CD14-positive monocyte (primary cell): Measurements from ENCODE around the gene TCF4. TPM values are rescaled to one million over a fixed set of nuclear protein-coding genes. Genes with fewer than 3 reads are reported as not detected.

Experiments
- DNase-seq, 3 donors: peaks; one replicate each; pipeline ENCODE4 v3.0.0-alpha.2; 2011 to 2022
- H2AFZ ChIP-seq: 2 replicates; pipeline ENCODE4 v1.6.0; 2012; ENCODE audit warnings: mild to moderate bottlenecking, low read depth, low read length, inconsistent platforms; ENCODE audit not compliant: insufficient read depth, poor library complexity, severe bottlenecking
- H3K27ac ChIP-seq, 2 donors: 1 replicate in 1 of 2; 2 replicates in 1 of 2; pipeline ENCODE4 v1.5.1; 2012 to 2013; ENCODE audit warnings: low read length in 2 of 2, control low read depth in 1 of 2, inconsistent platforms in 1 of 2, low read depth in 1 of 2, mild to moderate bottlenecking in 1 of 2
- H3K27me3 ChIP-seq, 2 donors: one replicate each; pipeline versions ENCODE4 v1.6.0 to v1.6.1; 2011 to 2013; ENCODE audit warnings: low read length in 2 of 2; ENCODE audit not compliant: control insufficient read depth in 2 of 2, insufficient read depth in 2 of 2
- H3K36me3 ChIP-seq, 2 donors: replicated peaks in 1 of 2; 1 replicate in 1 of 2; 2 replicates in 1 of 2; pipeline versions ENCODE4 v1.5.1 to v1.6.1; 2012 to 2013; ENCODE audit warnings: low read length in 2 of 2, control low read depth in 1 of 2, inconsistent platforms in 1 of 2, mild to moderate bottlenecking in 1 of 2; ENCODE audit not compliant: insufficient read depth in 2 of 2, control insufficient read depth in 1 of 2
- H3K4me1 ChIP-seq, 2 donors: 1 replicate in 1 of 2; 2 replicates in 1 of 2; pipeline versions ENCODE4 v1.5.1 to v1.6.1; 2012 to 2013; ENCODE audit warnings: low read length in 2 of 2, control low read depth in 1 of 2, inconsistent platforms in 1 of 2, mild to moderate bottlenecking in 1 of 2, moderate library complexity in 1 of 2; ENCODE audit not compliant: insufficient read depth in 2 of 2, control insufficient read depth in 1 of 2
- H3K4me2 ChIP-seq: replicated peaks from 2 replicates; pipeline ENCODE3; 2012; ENCODE audit warnings: low read length, moderate library complexity, mild to moderate bottlenecking; ENCODE audit not compliant: poor library complexity, severe bottlenecking; ENCODE audit errors: extremely low read depth
- H3K4me3 ChIP-seq, 3 experiments: fragments of 200-600 bp in 1 of 3; sonication (generic) in 1 of 3; replicated peaks in 1 of 3; 1 replicate in 2 of 3; 2 replicates in 1 of 3; pipeline ENCODE4 v1.5.1; 2011 to 2013; ENCODE audit warnings: low read length in 3 of 3, mild to moderate bottlenecking in 3 of 3, control low read depth in 2 of 3, low read depth in 2 of 3, inconsistent platforms in 1 of 3, moderate library complexity in 1 of 3
- H3K79me2 ChIP-seq: 2 replicates; pipeline ENCODE4 v1.6.0; 2012; ENCODE audit warnings: mild to moderate bottlenecking, control low read depth, inconsistent platforms, low read length, moderate library complexity; ENCODE audit not compliant: insufficient read depth
- H3K9ac ChIP-seq: 2 replicates; pipeline ENCODE4 v1.6.0; 2017; ENCODE audit warnings: low read length, mild to moderate bottlenecking; ENCODE audit not compliant: insufficient read depth, poor library complexity, severe bottlenecking
- H3K9me3 ChIP-seq, 2 donors: replicated peaks in 1 of 2; 1 replicate in 1 of 2; 2 replicates in 1 of 2; pipeline versions ENCODE4 v1.5.1 to v1.6.1; 2012 to 2013; ENCODE audit warnings: low read length in 2 of 2, control low read depth in 1 of 2; ENCODE audit not compliant: control insufficient read depth in 1 of 2, insufficient read depth in 1 of 2
- H4K20me1 ChIP-seq: 2 replicates; pipeline ENCODE4 v1.6.0; 2012; ENCODE audit warnings: mild to moderate bottlenecking, low read length, control low read depth, moderate library complexity; ENCODE audit not compliant: insufficient read depth
- H3K27ac Mint-ChIP-seq, 7 donors: one replicate each; pipeline ENCODE4 v1.8.0; 2020; ENCODE audit warnings: mild to moderate bottlenecking in 7 of 7, mixed read lengths in 7 of 7, moderate library complexity in 6 of 7, inconsistent platforms in 2 of 7
- H3K27me3 Mint-ChIP-seq, 3 donors: one replicate each; pipeline ENCODE4 v1.8.0; 2021 to 2022; ENCODE audit warnings: low read depth in 3 of 3, mild to moderate bottlenecking in 3 of 3, mixed read lengths in 3 of 3, moderate library complexity in 3 of 3, inconsistent platforms in 1 of 3
- H3K36me3 Mint-ChIP-seq, 2 donors: one replicate each; pipeline ENCODE4 v1.8.0; 2020; ENCODE audit warnings: mixed read lengths in 2 of 2, inconsistent platforms in 1 of 2, mild to moderate bottlenecking in 1 of 2
- H3K4me1 Mint-ChIP-seq: one replicate; pipeline ENCODE4 v1.8.0; 2020; ENCODE audit warnings: mild to moderate bottlenecking, mixed read lengths
- H3K4me3 Mint-ChIP-seq, 2 donors: one replicate each; pipeline ENCODE4 v1.8.0; 2020; ENCODE audit warnings: mild to moderate bottlenecking in 2 of 2, mixed read lengths in 2 of 2, moderate library complexity in 1 of 2
- H3K9me3 Mint-ChIP-seq, 7 donors: one replicate each; pipeline ENCODE4 v1.8.0; 2020 to 2022; ENCODE audit warnings: mixed read lengths in 7 of 7, mild to moderate bottlenecking in 6 of 7, moderate library complexity in 6 of 7, inconsistent platforms in 2 of 7
- CTCF ChIP-seq: fragments of 200-600 bp; IDR thresholded peaks from one replicate; pipeline ENCODE4 v1.8.0; 2022; ENCODE audit warnings: antibody characterized with exemption, mild to moderate bottlenecking
- WGBS: methylation state at CpG from one replicate; pipeline ENCODE4 v1.1.5; 2013; ENCODE audit warnings: missing lambda C conversion rate; ENCODE audit not compliant: insufficient coverage; 5-methylcytosine and 5-hydroxymethylcytosine counted together
- intact Hi-C, 2 donors: fragments of 100-400 bp; cut with micrococcal nuclease; formaldehyde crosslinking; loops; one replicate each; pipeline versions ENCODE4 v1.15.0 to v1.15.1; 2023
- polyA plus RNA-seq, 3 donors: library from polyadenylated mRNA; depleted of rRNA in 1 of 3; unstranded in 2 of 3; stranded (reverse) in 1 of 3; fragments of 300-500 nt in 2 of 3; fragments of >200 nt in 1 of 3; fragmentation: Illumina TruSeq in 2 of 3; gene quantifications; 1 replicate in 2 of 3; 2 replicates in 1 of 3; pipeline ENCODE4 v1.2.3, GENCODE V29; 2012 to 2021

TCF4 gene
- polyA plus RNA-seq, 3 donors = 5.9 to 12.9 (median 10.7) TPM

GRCh38 chr18:55319459-55320193, 268.4 kb downstream of the TCF4 start:
- no peaks in the 10 kb centered on the region for H4K20me1 ChIP-seq
- no peaks in the 10 kb centered on the region for H3K36me3 ChIP-seq
- peaks cover 9% of the 10 kb centered on the region for H3K79me2 ChIP-seq
- H3K27me3 Mint-ChIP-seq = peaks cover 0 to 2% (median 0%) of the 10 kb centered on the region in 3 donors
- H3K4me2 ChIP-seq = peak overlapping the region; percentile 93
- intact Hi-C loops = loop anchor here in 1 of 2 donors (10.0 kb wide), 1 partner anchor 1335 kb away; the partner anchor contains the start of gene WDR7
- peak overlapping the region in 1 of 7 donors; percentile 22 for H3K27ac Mint-ChIP-seq
- no peak for DNase-seq
- no CpG with 5 or more reads among the region's 6 CpGs for WGBS
- H2AFZ ChIP-seq = no peak overlapping the region
- H3K9ac ChIP-seq = no peak overlapping the region
- no peaks in the 10 kb centered on the region for H3K27me3 ChIP-seq
- H3K4me3 Mint-ChIP-seq = no peak overlapping the region
- no peaks in the 10 kb centered on the region for H3K36me3 Mint-ChIP-seq
- H3K9me3 ChIP-seq = no peaks in the 10 kb centered on the region
- no peak for TF ChIP-seq CTCF
- peaks cover 40% of the 10 kb centered on the region for H3K4me1 Mint-ChIP-seq
- H3K9me3 Mint-ChIP-seq = no peaks in the 10 kb centered on the region
- H3K27ac ChIP-seq = no peak overlapping the region
- no peak overlapping the region for H3K4me3 ChIP-seq
- H3K4me1 ChIP-seq = peaks cover 21 to 40% of the 10 kb centered on the region in 2 donors

GRCh38 chr18:55318951-55319441, 269.0 kb downstream of the TCF4 start:
- Histone ChIP-seq H2AFZ (no peak overlapping the region), H3K9ac (no peak overlapping the region), H3K27me3 (no peaks in the 10 kb centered on the region), H3K27ac (no peak overlapping the region), H4K20me1 (no peaks in the 10 kb centered on the region), H3K9me3 (no peaks in the 10 kb centered on the region), H3K4me2 (no peak overlapping the region), H3K79me2 (peaks cover 9% of the 10 kb centered on the region), H3K4me1 (peaks cover 21 to 40% of the 10 kb centered on the region in 2 donors), H3K36me3 (no peaks in the 10 kb centered on the region), H3K4me3 (no peak overlapping the region)
- Mint-ChIP-seq H3K4me1 (peaks cover 40% of the 10 kb centered on the region), H3K9me3 (no peaks in the 10 kb centered on the region), H3K4me3 (no peak overlapping the region), H3K27ac (no peak overlapping the region), H3K27me3 (peaks cover 0 to 2% (median 0%) of the 10 kb centered on the region in 3 donors), H3K36me3 (no peaks in the 10 kb centered on the region)
- intact Hi-C loops = no loop called here
- TF ChIP-seq CTCF = no peak
- no peak for DNase-seq
- 63% methylated on average over 2 of the region's 3 CpGs for WGBS
